HL-60 (cell line): ENCODE data around the gene WDR38.

ENCODE experiments used
- POLR2AphosphoS5 ChIP-seq: IDR thresholded peaks from 2 replicates; pipeline ENCODE4 v1.6.1; 2012; ENCODE audit warnings: low read depth
- TF ChIP-seq, protein P1 (sequence below): IDR thresholded peaks from one replicate; pipeline ENCODE4 v1.5.1; 2011; ENCODE audit warnings: low read length, control low read depth, inconsistent platforms; ENCODE audit not compliant: insufficient read depth

GRCh38 chr9:124846969-124847368 lies 6.3 kb upstream of the WDR38 start:
- TF ChIP-seq, protein P1, sequence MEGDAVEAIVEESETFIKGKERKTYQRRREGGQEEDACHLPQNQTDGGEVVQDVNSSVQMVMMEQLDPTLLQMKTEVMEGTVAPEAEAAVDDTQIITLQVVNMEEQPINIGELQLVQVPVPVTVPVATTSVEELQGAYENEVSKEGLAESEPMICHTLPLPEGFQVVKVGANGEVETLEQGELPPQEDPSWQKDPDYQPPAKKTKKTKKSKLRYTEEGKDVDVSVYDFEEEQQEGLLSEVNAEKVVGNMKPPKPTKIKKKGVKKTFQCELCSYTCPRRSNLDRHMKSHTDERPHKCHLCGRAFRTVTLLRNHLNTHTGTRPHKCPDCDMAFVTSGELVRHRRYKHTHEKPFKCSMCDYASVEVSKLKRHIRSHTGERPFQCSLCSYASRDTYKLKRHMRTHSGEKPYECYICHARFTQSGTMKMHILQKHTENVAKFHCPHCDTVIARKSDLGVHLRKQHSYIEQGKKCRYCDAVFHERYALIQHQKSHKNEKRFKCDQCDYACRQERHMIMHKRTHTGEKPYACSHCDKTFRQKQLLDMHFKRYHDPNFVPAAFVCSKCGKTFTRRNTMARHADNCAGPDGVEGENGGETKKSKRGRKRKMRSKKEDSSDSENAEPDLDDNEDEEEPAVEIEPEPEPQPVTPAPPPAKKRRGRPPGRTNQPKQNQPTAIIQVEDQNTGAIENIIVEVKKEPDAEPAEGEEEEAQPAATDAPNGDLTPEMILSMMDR: no peak
- no peak for TF ChIP-seq POLR2AphosphoS5
